Effector memory CD8-positive, alpha-beta T cell (primary cell): ENCODE results near the gene BRF1.
A peak's percentile ranks its signal among the peaks of the same experiment; 100 is the strongest.

ENCODE experiments used
- ATAC-seq: fragments of 150-1000 bp; cut with Tn5 transposase; replicated peaks from 2 replicates; pipeline ENCODE4 v1.10.0; 2021; ENCODE audit warnings: mild to moderate bottlenecking, moderate library complexity
- DNase-seq, 3 experiments: peaks; one replicate each; pipeline ENCODE4 v3.0.0; 2021
- H3K27ac Mint-ChIP-seq, 2 donors: one replicate each; pipeline ENCODE4 v1.8.0; 2022; ENCODE audit warnings: mild to moderate bottlenecking in 2 of 2, mixed read lengths in 2 of 2, moderate library complexity in 2 of 2
- H3K27me3 Mint-ChIP-seq, 2 donors: one replicate each; pipeline ENCODE4 v1.8.0; 2022; ENCODE audit warnings: mixed read lengths in 2 of 2
- H3K36me3 Mint-ChIP-seq: one replicate; pipeline ENCODE4 v1.8.0; 2022; ENCODE audit warnings: mild to moderate bottlenecking, moderate library complexity, mixed read lengths; ENCODE audit not compliant: insufficient read depth
- H3K4me1 Mint-ChIP-seq, 2 donors: one replicate each; pipeline ENCODE4 v1.8.0; 2022; ENCODE audit warnings: low read depth in 2 of 2, mixed read lengths in 2 of 2
- H3K4me3 Mint-ChIP-seq, 2 donors: one replicate each; pipeline ENCODE4 v1.8.0; 2022; ENCODE audit warnings: mild to moderate bottlenecking in 2 of 2, mixed read lengths in 2 of 2, moderate library complexity in 2 of 2
- H3K9me3 Mint-ChIP-seq, 2 donors: one replicate each; pipeline ENCODE4 v1.8.0; 2022; ENCODE audit warnings: mixed read lengths in 2 of 2

Gene BRF1

GRCh38 chr14:105168093-105168420 is 132.7 kb downstream of the BRF1 start:
- Mint-ChIP-seq H3K27me3 (peaks cover 7 to 35% of the 10 kb centered on the region in 2 donors), H3K27ac (no peak overlapping the region), H3K4me3 (peak overlapping the region; percentile 41 to 49), H3K9me3 (no peaks in the 10 kb centered on the region), H3K36me3 (peaks cover 3% of the 10 kb centered on the region), H3K4me1 (peaks cover 10 to 11% of the 10 kb centered on the region in 2 donors)
- DNase-seq: no peak
- peak; percentile 3 for ATAC-seq

- Mint-ChIP-seq H3K9me3 (no peaks in the 10 kb centered on the region), H3K27me3 (peaks cover 7 to 35% of the 10 kb centered on the region in 2 donors), H3K4me3 (peak overlapping the region; percentile 43 to 49), H3K36me3 (peaks cover 3% of the 10 kb centered on the region), H3K4me1 (peaks cover 10 to 11% of the 10 kb centered on the region in 2 donors), H3K27ac (no peak overlapping the region)
- DNase-seq (no peak), ATAC-seq (peak; percentile 18)
Measured at GRCh38 chr14:105167303-105168092, 133.3 kb downstream of the BRF1 start.

GRCh38 chr14:105166571-105167302 is 134.1 kb downstream of the BRF1 start:
- peaks cover 5% of the 10 kb centered on the region for H3K36me3 Mint-ChIP-seq
- H3K4me1 Mint-ChIP-seq: peaks cover 8 to 10% of the 10 kb centered on the region in 2 donors
- H3K9me3 Mint-ChIP-seq: no peaks in the 10 kb centered on the region
- H3K27me3 Mint-ChIP-seq: peaks cover 7 to 30% of the 10 kb centered on the region in 2 donors
- ATAC-seq: no peak
- H3K27ac Mint-ChIP-seq: no peak overlapping the region
- DNase-seq: no peak
- H3K4me3 Mint-ChIP-seq: peak overlapping the region; percentile 43 to 62

DNA sequence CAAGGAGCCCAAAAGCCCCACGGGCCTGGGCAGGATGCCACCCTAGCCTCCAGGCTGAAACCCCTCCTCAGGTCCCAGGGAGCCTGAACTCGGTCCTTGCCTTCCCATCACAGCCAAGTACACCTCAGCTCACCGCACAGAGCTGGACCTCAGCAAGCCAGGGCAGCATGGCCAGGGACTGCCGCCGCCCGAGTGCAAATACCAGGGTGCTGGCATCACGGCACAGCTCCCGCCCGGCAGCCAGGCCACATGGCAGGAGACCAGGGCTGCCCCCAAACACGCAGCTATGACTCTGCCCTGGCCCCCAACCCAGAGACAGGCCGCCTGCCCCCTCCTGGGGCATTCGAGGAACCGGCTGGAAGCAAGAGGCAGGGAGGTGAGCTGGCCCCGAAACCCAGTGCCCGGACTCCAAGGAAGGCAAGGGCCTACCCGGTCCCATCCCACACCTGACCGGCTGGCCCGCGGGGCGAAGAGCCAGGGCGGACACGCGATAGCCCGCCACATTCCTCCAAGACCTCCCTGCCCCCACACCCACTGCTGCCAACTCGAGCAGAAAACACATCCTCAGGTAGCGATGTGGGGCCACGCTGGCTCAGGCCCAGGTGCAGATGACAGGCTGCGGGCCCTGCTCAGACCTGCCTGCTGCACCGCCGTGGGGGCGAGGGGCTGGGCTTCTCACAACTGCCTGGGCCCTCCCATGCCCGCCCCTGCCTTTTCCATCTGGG is 134.9 kb downstream of the BRF1 start:
- peaks cover 6% of the 10 kb centered on the region for H3K36me3 Mint-ChIP-seq
- DNase-seq: no peak
- peaks cover 7 to 26% of the 10 kb centered on the region in 2 donors for H3K27me3 Mint-ChIP-seq
- no peaks in the 10 kb centered on the region for H3K9me3 Mint-ChIP-seq
- no peak overlapping the region for H3K27ac Mint-ChIP-seq
- H3K4me1 Mint-ChIP-seq: peaks cover 8 to 9% of the 10 kb centered on the region in 2 donors
- H3K4me3 Mint-ChIP-seq: no peak overlapping the region
- ATAC-seq: no peak

GRCh38 chr14:105165134-105165704 is 135.6 kb downstream of the BRF1 start:
- H3K4me1 Mint-ChIP-seq: peaks cover 8 to 9% of the 10 kb centered on the region in 2 donors
- H3K27me3 Mint-ChIP-seq: peaks cover 7 to 19% of the 10 kb centered on the region in 2 donors
- H3K36me3 Mint-ChIP-seq: peaks cover 6% of the 10 kb centered on the region
- ATAC-seq (no peak), DNase-seq (no peak)
- H3K9me3 Mint-ChIP-seq: no peaks in the 10 kb centered on the region
- no peak overlapping the region for H3K4me3 Mint-ChIP-seq
- H3K27ac Mint-ChIP-seq: no peak overlapping the region

GRCh38 chr14:105163040-105163742 is 137.6 kb downstream of the BRF1 start:
- Mint-ChIP-seq H3K36me3 (peaks cover 3% of the 10 kb centered on the region), H3K4me1 (peaks cover 0 to 2% of the 10 kb centered on the region in 2 donors), H3K27ac (no peak overlapping the region)

DNA sequence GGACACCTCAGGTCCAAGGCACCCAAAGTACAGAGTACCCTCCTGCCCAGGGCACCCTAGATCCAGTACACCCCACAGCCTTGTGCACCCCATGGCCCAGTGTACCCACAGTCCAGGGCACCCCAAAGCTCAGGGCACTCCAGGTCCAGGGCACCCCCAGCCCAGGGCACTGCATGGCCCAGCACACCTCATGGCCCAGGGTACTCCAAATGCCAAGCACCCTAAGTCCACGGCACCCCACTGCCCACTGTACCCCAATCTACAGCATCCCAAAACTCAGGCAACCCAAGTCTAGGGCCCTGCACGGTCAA is 138.2 kb downstream of the BRF1 start:
- no peak overlapping the region for H3K27ac Mint-ChIP-seq
- DNase-seq: no peak
- no peak overlapping the region for H3K4me3 Mint-ChIP-seq
- peaks cover 0 to 2% of the 10 kb centered on the region in 2 donors for H3K4me1 Mint-ChIP-seq
- H3K9me3 Mint-ChIP-seq: no peaks in the 10 kb centered on the region
- H3K36me3 Mint-ChIP-seq: peaks cover 3% of the 10 kb centered on the region
- no peak for ATAC-seq
- peaks cover 0 to 9% of the 10 kb centered on the region in 2 donors for H3K27me3 Mint-ChIP-seq

More at GRCh38 chr14:105163040-105163742, 137.6 kb downstream of the BRF1 start:
- no peak for DNase-seq
- Mint-ChIP-seq H3K27me3 (peaks cover 0 to 7% of the 10 kb centered on the region in 2 donors), H3K4me3 (no peak overlapping the region), H3K9me3 (no peaks in the 10 kb centered on the region)
- ATAC-seq: no peak

DNA sequence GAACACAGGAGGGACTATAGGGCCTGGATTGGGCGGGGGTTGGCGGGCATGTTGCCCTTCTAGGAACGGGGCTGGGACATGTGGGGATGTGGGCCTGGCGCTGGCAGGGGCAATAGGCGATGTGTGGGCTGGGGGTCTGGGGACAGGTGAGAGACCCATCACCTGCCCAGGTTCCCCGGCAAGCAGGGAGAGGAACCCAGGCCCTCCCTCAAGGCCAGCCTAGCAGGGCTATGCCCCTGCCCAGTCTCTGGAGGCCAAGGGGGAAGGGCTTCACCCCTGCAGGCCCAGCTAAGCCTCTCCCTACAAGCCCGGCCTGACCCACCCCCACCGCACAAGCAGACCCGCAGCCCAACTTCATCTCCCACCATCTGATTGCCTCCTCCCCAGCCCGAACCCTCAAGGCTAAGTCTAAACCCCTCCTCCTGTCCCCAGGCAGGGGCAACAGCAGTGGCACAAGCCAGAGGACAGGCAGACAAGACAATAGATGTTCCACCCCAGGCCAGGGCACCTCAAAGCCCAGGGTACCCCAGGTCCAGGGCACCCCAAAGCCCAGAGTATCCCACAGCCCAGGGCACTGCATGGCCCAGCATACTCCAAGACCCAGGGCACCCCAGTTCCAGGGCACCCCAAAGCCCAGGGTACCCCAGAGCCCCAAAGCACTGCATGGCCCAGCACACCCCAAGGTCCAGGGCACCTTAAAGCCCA is 138.7 kb downstream of the BRF1 start:
- H3K36me3 Mint-ChIP-seq: peaks cover 3% of the 10 kb centered on the region
- ATAC-seq (no peak), DNase-seq (peak in 1 of 3 experiments; percentile 24)
- no peaks in the 10 kb centered on the region for H3K9me3 Mint-ChIP-seq
- peaks cover 0 to 14% of the 10 kb centered on the region in 2 donors for H3K27me3 Mint-ChIP-seq
- H3K27ac Mint-ChIP-seq: no peak overlapping the region
- peaks cover 0 to 2% of the 10 kb centered on the region in 2 donors for H3K4me1 Mint-ChIP-seq
- no peak overlapping the region for H3K4me3 Mint-ChIP-seq

- peak overlapping the region in 1 of 2 donors; percentile 20 for H3K27ac Mint-ChIP-seq
- H3K27me3 Mint-ChIP-seq: peaks cover 0 to 15% of the 10 kb centered on the region in 2 donors
- H3K4me1 Mint-ChIP-seq: peaks cover 0 to 2% of the 10 kb centered on the region in 2 donors
- H3K36me3 Mint-ChIP-seq: peaks cover 3% of the 10 kb centered on the region
- no peak for ATAC-seq
- H3K9me3 Mint-ChIP-seq: no peaks in the 10 kb centered on the region
- DNase-seq: no peak
- no peak overlapping the region for H3K4me3 Mint-ChIP-seq
Measured at GRCh38 chr14:105161309-105161708, 139.5 kb downstream of the BRF1 start.

- DNase-seq (no peak), ATAC-seq (no peak)
- Mint-ChIP-seq H3K36me3 (peaks cover 3% of the 10 kb centered on the region), H3K27ac (peak overlapping the region in 1 of 2 donors; percentile 20), H3K27me3 (peaks cover 0 to 16% of the 10 kb centered on the region in 2 donors), H3K9me3 (no peaks in the 10 kb centered on the region), H3K4me1 (peaks cover 0 to 2% of the 10 kb centered on the region in 2 donors), H3K4me3 (no peak overlapping the region)
Measured at GRCh38 chr14:105160776-105161175, 140.0 kb downstream of the BRF1 start.

- Mint-ChIP-seq H3K36me3 (peaks cover 3% of the 10 kb centered on the region), H3K4me1 (peaks cover 0 to 2% of the 10 kb centered on the region in 2 donors), H3K9me3 (no peaks in the 10 kb centered on the region), H3K4me3 (no peak overlapping the region), H3K27ac (no peak overlapping the region), H3K27me3 (peaks cover 0 to 16% of the 10 kb centered on the region in 2 donors)
- DNase-seq (no peak), ATAC-seq (no peak)
Measured at GRCh38 chr14:105159344-105159743, 141.5 kb downstream of the BRF1 start.
